HG03039 (cell line): ENCODE data around the gene PRR33.
"Not testable (repeated sequence)": the region's sequence is repeated elsewhere in the genome, so short reads cannot be mapped to it uniquely, and the experiment has no call there.

ENCODE experiments used
- ATAC-seq: cut with Tn5 transposase; IDR thresholded peaks from one replicate; pipeline ENCODE4 v1.9.1; 2021; ENCODE audit warnings: mild to moderate bottlenecking, moderate library complexity; ENCODE audit not compliant: unreplicated experiment

PRR33 gene

GRCh38 chr11:1878137-1879031, 13.3 kb downstream of the PRR33 start:
- ATAC-seq: no peak

DNA sequence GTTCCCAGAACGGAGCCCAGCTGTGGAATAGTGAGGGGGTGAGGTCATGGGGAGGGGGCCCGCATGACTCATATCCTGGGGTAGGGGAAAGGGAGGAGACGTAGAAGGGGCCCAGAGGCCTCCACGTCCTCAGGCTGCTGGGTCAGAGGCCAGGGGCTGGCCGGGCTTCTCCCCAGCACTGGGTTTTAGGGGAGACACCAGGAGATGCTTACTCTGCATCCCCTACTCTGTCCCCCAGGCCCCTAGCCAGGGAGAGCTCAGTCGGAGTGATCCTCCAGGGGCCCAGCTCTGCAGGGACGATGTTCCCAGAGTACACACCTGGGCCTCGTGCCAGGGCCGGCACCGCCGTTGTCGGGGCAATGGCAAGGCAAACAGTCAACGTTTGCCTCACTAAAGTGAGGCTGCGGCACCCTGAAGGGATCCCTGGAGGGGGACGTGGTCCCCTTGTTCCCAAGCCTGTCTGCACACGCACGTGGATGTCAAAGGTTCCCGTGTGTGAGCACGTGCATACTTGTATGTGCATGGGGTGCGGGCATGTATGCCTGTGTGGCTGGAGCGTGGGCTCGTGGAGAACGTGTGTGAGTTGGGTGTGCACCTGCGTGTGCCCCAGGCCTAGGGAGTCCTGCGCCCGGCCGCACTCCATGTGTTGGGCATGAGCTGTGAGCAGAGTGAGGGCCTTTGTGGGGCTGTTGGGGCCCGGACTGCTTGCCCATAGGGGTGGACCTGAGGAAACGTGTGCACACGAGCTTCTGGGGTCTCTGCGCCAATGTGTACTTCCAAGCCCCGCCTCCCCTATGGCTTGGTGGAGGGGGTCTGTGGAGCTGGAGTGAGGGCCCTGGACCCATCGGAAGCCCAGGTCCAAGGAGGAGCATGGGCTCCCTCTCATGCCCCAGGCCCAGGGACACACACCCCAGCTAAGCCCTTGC, 14.2 kb downstream of the PRR33 start:
- no peak for ATAC-seq

GRCh38 chr11:1876361-1877063, 15.2 kb downstream of the PRR33 start:
- ATAC-seq: no peak

DNA sequence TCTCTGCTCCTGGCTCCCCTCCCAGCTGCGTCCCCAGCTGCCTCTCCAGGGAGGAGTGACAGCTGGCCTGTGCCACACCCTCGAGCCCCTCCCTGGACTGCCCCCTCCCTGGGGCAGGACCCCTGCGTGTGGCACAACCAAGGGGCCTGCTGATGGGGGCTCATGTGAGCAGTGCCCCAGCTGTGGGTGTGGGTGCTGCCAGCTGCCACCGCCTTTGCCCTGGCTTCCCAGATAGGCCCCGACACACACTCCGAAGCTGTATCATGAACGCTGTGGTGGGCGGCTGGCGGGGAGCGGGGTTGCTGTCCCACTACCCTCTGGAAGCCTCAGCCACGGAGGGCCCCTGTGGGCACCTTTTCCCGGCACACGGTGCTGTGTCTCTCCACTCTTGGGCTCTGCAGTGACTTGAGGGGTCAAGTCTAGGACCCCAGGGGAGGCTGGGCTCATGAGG, 15.8 kb downstream of the PRR33 start:
- not testable (repeated sequence) for ATAC-seq

GRCh38 chr11:1875093-1875850, 16.4 kb downstream of the PRR33 start:
- no peak for ATAC-seq

- ATAC-seq: not testable (repeated sequence)
These were observed 17.1 kb downstream of the PRR33 start for GRCh38 chr11:1874441-1875092.

- ATAC-seq: not testable (repeated sequence)
These were observed 17.9 kb downstream of the PRR33 start for GRCh38 chr11:1873813-1874150.

- ATAC-seq: no peak
These were observed 18.5 kb downstream of the PRR33 start for GRCh38 chr11:1873048-1873812.

- ATAC-seq: no peak
These were observed 19.3 kb downstream of the PRR33 start for GRCh38 chr11:1872267-1872985.

GRCh38 chr11:1871531-1871930, 20.2 kb downstream of the PRR33 start:
- ATAC-seq: no peak

DNA sequence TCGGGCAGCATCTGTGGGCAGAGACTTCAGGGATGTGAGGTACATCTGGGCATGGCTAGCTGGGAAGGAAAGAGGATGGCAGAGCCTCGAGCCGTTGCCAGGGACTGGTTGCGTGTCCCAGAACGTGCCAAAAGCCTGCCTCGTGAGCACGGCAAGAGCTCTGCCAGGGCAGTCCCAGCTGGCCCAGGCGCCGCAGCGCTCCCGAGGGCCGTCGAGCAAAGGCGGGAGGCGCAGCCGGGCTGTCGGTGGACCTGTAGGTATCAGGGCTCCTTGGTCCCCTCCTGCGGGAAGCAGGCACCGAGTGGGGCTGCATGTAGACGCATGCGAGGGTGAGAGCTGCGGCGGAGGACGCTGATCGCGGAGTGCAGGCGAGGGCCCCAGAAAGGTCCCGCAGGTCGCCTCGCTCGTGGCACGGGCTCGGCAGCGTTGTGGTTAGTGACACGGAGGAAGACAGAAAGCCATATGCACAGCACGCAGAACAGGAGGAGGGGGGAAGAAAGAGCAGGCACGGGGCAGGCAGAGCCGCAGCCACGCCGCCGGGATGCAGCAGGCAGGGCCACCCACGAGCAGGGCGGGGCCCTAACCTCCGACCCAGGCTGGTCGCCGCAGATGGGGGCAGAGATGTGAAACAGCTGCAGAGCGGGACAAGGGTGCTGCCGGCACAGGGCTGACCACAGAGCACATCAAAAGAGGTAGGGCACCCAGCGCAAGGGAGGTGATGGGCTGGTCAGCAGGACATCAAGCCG, 20.8 kb downstream of the PRR33 start:
- no peak for ATAC-seq

GRCh38 chr11:1870326-1870696, 21.4 kb downstream of the PRR33 start:
- ATAC-seq: no peak

DNA sequence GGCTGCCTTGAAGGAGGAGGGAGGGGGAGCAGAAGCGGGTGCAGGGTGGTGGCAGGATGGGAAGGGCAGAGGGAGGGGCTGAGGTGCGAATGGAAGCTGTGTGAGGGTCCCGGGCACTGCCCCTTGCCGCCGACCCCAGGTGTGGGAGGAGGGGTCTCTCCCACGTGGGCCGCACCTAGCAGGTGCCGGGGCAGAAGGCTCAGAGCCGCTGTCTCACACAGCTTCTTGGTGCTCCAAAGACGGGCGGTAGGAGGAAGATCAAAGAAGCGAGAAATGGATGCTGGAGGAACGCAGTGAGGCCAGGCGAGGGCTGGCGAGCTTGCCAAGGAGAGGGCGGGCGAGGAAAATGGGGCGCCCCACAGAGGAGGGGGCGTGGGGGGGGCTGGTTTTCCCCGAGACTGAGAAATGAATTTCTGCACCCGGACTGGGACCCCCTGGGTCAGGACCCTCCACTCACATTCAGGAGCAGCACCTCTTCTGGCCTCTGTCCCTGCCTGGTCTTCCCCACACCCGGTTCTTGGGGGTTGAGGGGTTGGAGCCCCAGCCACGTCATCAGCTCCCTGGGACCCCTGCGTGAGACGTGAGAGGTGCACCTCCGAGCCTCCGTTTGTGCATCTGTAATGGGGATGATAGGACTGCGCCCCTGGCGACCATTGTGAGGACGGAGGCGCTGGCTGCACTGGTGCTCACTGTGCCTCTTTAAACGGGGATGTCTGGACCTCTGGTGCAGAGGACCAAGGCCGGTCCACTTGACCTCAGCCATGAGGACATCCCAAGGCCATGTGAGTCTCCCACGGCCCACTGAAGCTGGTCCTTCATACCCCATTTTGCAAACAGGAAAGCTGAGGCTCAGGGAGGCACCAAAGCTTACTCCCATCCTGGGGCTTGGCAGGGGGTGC, 22.0 kb downstream of the PRR33 start:
- no peak for ATAC-seq

DNA sequence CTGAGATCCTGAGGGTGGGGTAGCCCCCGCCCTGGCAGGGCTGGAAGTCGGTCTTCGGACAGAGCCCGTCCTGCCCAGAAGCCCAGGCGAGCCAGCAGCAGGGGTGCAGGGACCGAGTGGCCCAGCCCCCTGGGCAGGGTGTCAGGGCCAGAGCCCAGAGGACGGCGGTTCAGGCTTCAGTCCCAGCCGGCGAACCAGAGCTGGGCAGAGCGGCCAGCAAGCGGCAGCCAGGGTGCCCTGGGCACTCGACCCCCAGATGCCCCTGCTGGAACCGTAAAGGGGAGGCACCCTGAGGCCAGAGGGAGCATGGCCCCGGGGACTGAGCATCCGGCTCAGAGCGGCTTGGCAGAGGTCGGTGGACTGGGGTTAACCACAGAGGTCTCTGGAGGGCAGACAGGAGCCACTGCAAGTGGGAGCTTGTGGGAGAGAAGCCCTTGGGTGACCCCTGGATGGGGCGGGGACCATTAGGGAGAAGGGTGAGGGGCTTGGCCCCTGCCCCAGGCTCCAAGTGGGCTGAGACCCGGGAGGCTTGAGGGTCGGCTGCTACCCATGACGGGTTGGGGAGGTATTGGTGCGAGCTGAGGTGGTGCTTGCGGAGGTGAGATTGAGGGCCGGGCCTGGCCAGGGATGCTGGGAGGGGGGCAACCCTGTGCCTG, 22.9 kb downstream of the PRR33 start:
- no peak for ATAC-seq

- no peak for ATAC-seq
These were observed 23.5 kb downstream of the PRR33 start for GRCh38 chr11:1868056-1868635.

DNA sequence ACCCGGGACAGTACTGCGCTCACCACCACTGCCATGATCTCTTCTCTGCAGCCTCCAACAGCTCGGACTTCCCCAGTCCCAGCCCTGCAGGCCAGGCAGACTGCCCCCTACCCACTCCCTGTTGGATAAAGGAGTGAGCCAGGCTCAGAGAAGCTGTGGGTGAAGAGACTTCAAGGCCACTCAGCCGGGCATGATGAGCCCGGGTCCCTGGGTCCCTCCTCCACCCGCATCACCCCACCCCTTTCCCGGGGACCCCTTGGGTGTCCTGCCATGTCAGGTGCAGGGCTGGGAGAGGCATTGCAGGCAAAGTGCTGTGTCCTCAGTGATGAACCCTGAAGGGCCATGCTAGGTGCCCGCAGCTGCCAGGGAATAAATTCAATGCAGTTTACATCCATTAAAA, 24.3 kb downstream of the PRR33 start:
- ATAC-seq: no peak
